Gastroesophageal sphincter (tissue), 4 donors: ENCODE measurements around the gene POMP. TPM values are rescaled to one million over a fixed set of nuclear protein-coding genes. Genes with fewer than 3 reads are reported as not detected.

Source experiments
- ATAC-seq: fragments of 150-250 bp; one replicate; pipeline ENCODE4 v1.9.1; 2016; ENCODE audit warnings: mild to moderate bottlenecking, moderate library complexity
- H3K27ac ChIP-seq, 4 donors: fragments of 200-600 bp; sonication (generic) in 3 of 4; 1 replicate in 3 of 4; 2 replicates in 1 of 4; pipeline ENCODE4 v1.5.1; 2016 to 2019
- H3K27me3 ChIP-seq: fragments of 200-600 bp; sonication (generic); one replicate; pipeline ENCODE4 v1.5.1; 2019
- H3K36me3 ChIP-seq, 2 donors: fragments of 200-600 bp; sonication (generic); one replicate each; pipeline ENCODE4 v1.5.1; 2019; ENCODE audit warnings: control low read depth in 1 of 2
- H3K4me1 ChIP-seq, 3 donors: fragments of 200-600 bp; sonication (generic); 1 replicate in 2 of 3; 2 replicates in 1 of 3; pipeline ENCODE4 v1.5.1; 2016 to 2019; ENCODE audit warnings: control low read depth in 2 of 3
- H3K4me3 ChIP-seq, 2 donors: fragments of 200-600 bp; sonication (generic); one replicate each; pipeline ENCODE4 v1.5.1; 2019; ENCODE audit warnings: mild to moderate bottlenecking in 1 of 2, moderate library complexity in 1 of 2
- H3K9me3 ChIP-seq, 3 donors: fragments of 200-600 bp; sonication (generic); one replicate each; pipeline ENCODE4 v1.5.1; 2017 to 2019; ENCODE audit warnings: control low read depth in 2 of 3
- EP300 ChIP-seq: sonication (generic); formaldehyde crosslinking; IDR thresholded peaks from one replicate; pipeline ENCODE4 v1.6.1; 2017; ENCODE audit warnings: antibody characterized with exemption, mild to moderate bottlenecking
- POLR2A ChIP-seq, 2 donors: fragments of 450-650 bp; IDR thresholded peaks; one replicate each; pipeline ENCODE4 v1.6.1; 2017; ENCODE audit warnings: antibody characterized with exemption in 2 of 2, mild to moderate bottlenecking in 2 of 2, moderate library complexity in 1 of 2
- POLR2AphosphoS5 ChIP-seq: sonication (generic); formaldehyde crosslinking; IDR thresholded peaks from one replicate; pipeline ENCODE4 v1.6.1; 2017; ENCODE audit warnings: antibody characterized with exemption
- WGBS, 2 donors: methylation state at CpG; one replicate each; pipeline ENCODE4 v1.1.5; 2018; ENCODE audit warnings: low coverage in 1 of 2; 5-methylcytosine and 5-hydroxymethylcytosine counted together
- total RNA-seq, 4 donors: library from RNA; depleted of rRNA; stranded (reverse); fragments of >200 nt; gene quantifications; one replicate each; pipeline ENCODE4 v1.1.0, GENCODE V29; 2016
- TF ChIP-seq, protein P1 (sequence below), 4 experiments: fragments of 200-600 bp in 2 of 4; fragments of 450-650 bp in 2 of 4; sonication (generic) in 1 of 4; IDR thresholded peaks; one replicate each; pipeline ENCODE4 v1.5.1; 2017 to 2019; ENCODE audit warnings: antibody characterized with exemption in 4 of 4, mild to moderate bottlenecking in 2 of 4, moderate library complexity in 2 of 4

Gene POMP
- total RNA-seq, 4 donors from 2014 or later: 47.6 to 71.6 (median 60.1) TPM

DNA sequence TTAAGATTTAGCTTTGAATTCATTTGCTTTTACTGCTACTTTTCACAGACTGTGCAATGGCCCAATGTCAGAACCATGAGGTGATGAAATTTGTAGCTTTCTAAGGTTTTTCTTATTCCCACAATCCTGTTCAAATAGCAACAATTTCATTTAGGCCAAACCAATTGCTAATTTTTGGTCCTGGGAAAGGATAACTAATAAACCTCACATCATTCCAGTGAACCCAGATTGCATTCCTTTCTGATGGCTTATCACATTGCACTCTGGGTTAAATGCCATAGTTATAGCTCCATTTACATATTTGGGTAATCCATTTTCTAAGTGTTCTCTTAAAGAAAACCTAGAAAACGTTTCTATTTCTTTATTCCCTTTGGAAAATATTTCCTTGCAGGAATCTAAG, 22.9 kb upstream of the POMP start:
- H3K27me3 ChIP-seq: no peaks in the 10 kb centered on the region
- WGBS, 2 donors: 23 to 33% methylated on average over 1 of the region's 1 CpG

DNA sequence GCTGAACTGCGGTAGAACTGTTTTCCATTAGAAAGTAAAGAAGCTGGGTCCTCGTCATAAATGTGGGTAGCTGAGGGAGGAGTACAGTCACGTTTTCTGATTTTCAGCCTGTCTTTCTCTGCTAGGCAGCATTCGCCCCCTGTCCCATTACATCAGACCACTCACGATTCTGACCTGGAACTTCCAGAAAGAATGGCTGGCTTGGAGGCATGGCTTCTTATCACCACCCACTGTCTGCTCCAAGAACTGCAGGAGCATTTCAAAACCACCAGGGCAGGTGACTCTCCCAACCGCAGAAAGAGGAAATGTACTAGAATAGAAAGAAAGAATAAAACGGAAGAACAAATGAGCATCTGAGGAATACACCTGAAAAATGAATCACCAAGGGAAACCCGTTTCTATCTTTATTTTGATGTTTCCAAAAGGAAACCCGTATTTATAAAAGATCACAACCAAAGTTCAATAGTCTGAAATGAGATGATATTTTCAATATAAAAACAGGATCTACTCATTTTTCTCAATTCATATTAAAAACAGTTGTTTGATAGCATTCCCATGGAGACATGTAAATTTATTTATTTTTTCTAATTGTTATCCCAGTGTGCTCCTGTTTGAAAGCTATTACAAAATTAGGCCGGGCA, 22.1 kb upstream of the POMP start:
- Histone ChIP-seq H3K27me3 (no peaks in the 10 kb centered on the region), H3K4me1 (no peaks in the 10 kb centered on the region), H3K27ac (no peak overlapping the region), H3K4me3 (no peak overlapping the region), H3K36me3 (no peaks in the 10 kb centered on the region), H3K9me3 (no peaks in the 10 kb centered on the region)
- peak; percentile 48 for ATAC-seq
- TF ChIP-seq EP300 (no peak), POLR2AphosphoS5 (no peak), POLR2A (IDR thresholded peaks at IDR 0.05) (no peak)
- TF ChIP-seq, protein P1, sequence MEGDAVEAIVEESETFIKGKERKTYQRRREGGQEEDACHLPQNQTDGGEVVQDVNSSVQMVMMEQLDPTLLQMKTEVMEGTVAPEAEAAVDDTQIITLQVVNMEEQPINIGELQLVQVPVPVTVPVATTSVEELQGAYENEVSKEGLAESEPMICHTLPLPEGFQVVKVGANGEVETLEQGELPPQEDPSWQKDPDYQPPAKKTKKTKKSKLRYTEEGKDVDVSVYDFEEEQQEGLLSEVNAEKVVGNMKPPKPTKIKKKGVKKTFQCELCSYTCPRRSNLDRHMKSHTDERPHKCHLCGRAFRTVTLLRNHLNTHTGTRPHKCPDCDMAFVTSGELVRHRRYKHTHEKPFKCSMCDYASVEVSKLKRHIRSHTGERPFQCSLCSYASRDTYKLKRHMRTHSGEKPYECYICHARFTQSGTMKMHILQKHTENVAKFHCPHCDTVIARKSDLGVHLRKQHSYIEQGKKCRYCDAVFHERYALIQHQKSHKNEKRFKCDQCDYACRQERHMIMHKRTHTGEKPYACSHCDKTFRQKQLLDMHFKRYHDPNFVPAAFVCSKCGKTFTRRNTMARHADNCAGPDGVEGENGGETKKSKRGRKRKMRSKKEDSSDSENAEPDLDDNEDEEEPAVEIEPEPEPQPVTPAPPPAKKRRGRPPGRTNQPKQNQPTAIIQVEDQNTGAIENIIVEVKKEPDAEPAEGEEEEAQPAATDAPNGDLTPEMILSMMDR (IDR thresholded peaks at IDR 0.05): peak; percentile 28 to 66 (median 44)
- 30 to 38% methylated on average over 8 to 9 of the region's 10 CpGs for WGBS, 2 donors

More for the DNA sequence above, 22.9 kb upstream of the POMP start:
- no peak for TF ChIP-seq POLR2A (IDR thresholded peaks at IDR 0.05)
- no peak for TF ChIP-seq POLR2AphosphoS5
- TF ChIP-seq, protein P1 (IDR thresholded peaks at IDR 0.05): no peak
- TF ChIP-seq EP300: no peak
- Histone ChIP-seq H3K4me1 (no peaks in the 10 kb centered on the region), H3K36me3 (no peaks in the 10 kb centered on the region), H3K4me3 (no peak overlapping the region), H3K9me3 (no peaks in the 10 kb centered on the region), H3K27ac (no peak overlapping the region)
- no peak for ATAC-seq

DNA sequence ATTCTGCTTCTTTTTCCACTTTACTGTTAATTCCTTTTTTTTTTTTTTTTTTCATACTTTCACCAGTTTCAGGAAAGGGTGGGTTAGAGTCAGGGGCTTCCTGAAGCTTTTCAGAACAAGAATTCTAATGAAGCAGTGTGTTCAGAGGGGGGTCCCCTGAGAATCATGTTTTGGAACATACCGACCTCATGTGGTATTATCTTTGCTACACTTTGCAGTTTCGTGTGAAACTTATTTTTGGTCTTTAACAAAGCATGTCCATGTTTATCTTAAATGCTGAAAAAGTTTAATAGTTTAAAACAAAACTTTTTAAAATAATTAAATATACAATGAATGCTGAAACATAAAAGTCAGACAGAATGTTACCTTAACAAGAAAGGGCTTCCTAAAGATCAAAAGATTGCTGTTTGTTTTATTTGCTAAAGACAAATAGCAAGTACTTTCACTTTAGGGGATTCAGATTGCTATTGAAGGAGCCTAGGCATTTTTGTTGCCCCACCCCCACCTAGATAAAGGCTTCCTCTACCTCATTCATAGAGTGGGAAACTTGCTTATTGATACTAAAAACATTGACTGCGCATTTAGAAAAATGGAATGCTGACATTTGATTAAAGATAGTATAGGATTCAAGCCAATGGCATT, 21.1 kb upstream of the POMP start:
- TF ChIP-seq POLR2A (IDR thresholded peaks at IDR 0.05): no peak
- no peak for TF ChIP-seq EP300
- no peak for TF ChIP-seq POLR2AphosphoS5
- TF ChIP-seq, protein P1 (IDR thresholded peaks at IDR 0.05): no peak
- Histone ChIP-seq H3K36me3 (no peaks in the 10 kb centered on the region), H3K9me3 (no peaks in the 10 kb centered on the region), H3K4me1 (no peaks in the 10 kb centered on the region), H3K4me3 (no peak overlapping the region), H3K27ac (no peak overlapping the region), H3K27me3 (no peaks in the 10 kb centered on the region)
- WGBS, 2 donors: 27 to 37% methylated on average over 2 to 3 of the region's 3 CpGs
- no peak for ATAC-seq

DNA sequence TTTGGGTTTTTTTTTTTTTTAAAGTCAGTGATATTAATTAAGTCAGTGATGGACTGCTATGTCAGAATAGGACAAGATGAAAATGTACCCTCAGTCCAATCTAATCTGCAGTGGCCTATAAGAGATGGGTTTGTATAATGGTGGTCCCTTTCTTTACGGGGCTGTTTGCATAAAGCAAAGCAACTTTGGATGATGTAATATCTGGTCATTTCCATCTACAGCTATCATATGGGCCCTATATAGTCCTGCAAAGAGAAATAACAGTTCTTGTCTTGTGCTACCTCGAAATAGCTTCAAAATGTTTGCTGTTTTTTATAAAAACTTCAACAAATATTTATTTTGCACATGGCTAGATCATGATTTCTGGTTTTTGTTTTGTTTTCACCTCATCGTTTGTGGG, 20.2 kb upstream of the POMP start:
- no peaks in the 10 kb centered on the region for H3K9me3 ChIP-seq
- H3K27me3 ChIP-seq: no peaks in the 10 kb centered on the region
- TF ChIP-seq EP300 (no peak), POLR2A (IDR thresholded peaks at IDR 0.05) (no peak), POLR2AphosphoS5 (no peak)
- TF ChIP-seq, protein P1 (IDR thresholded peaks at IDR 0.05): no peak
- H3K4me3 ChIP-seq: no peak overlapping the region
- H3K4me1 ChIP-seq: no peaks in the 10 kb centered on the region
- no peaks in the 10 kb centered on the region for H3K36me3 ChIP-seq
- H3K27ac ChIP-seq: no peak overlapping the region
- no peak for ATAC-seq
- WGBS, 2 donors: 81 to 83% methylated on average over 3 of the region's 3 CpGs
